ENCODE results near the gene SPSB2. TPM values are rescaled to one million over a fixed set of nuclear protein-coding genes. Genes with fewer than 3 reads are reported as not detected.
"Not testable (repeated sequence)": the region's sequence is repeated elsewhere in the genome, so short reads cannot be mapped to it uniquely, and the experiment has no call there.

The SPSB2 gene
- total RNA-seq, 2 donors from 2014 or later, result 1.4 to 11.7 TPM

DNA sequence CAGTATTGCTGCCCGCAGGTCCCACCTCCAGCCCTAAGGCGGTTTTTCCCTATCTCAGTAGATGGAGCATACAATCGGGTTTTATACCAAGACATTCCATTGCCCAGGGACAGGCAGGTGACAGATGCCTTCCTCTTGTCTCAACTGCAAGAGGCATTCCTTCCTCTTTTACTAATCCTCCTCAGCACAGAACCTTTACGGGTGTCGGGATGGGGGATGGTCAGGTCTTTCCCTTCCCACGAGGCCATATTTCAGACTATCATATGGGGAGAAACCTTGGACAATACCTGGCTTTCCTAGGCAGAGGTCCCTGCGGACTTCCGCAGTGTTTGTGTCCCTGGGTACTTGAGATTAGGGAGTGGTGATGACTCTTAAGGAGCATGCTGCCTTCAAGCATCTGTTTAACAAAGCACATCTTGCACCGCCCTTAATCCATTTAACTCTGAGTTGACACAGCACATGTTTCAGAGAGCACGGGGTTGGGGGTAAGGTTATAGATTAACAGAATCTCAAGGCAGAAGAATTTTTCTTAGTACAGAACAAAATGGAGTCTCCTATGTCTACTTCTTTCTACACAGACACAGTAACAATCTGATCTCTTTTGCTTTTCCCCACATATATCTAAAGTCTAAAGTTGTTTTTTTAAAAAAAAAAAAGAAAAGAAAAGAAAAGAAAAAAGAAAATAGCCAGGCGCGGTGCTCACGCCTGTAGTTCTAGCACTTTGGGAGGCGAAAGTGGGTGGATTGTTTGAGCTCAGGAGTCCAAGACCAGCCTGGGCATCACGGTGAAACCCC lies 13.3 kb upstream of the SPSB2 start:
- DNase-seq (ENCODE audit: low spot score in 2 of 2); ATAC-seq; H3K36me3 Mint-ChIP-seq; H3K27ac Mint-ChIP-seq; H3K9me3 Mint-ChIP-seq: not testable (repeated sequence)

DNA sequence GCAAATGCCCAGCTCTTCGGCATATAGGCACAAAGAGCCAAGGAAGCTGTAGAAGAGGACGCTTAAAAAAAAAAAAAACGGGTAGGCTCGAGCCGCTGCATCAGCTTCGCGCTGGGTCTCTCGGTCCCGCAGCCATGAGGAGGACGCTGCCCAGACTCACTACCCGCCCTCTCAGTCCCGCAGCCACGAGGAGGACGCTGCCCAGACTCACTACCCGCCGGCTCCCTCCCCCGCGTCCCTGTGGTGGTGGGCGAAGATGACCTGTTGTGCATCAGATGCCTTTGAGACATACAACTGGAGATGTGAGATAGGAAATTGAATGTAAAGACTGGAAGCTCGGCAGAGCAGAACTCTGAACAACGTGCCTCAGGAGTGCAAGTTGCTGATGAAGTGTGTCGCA lies 11.4 kb upstream of the SPSB2 start:
- Mint-ChIP-seq H3K36me3 (peaks cover 0 to 8% of the 10 kb centered on the region in 2 donors), H3K9me3 (no peaks in the 10 kb centered on the region), H3K27ac (peak overlapping the region in 1 of 2 donors; percentile 48)
- DNase-seq (ENCODE audit: low spot score in 2 of 2) (no peak), ATAC-seq (no peak)

DNA sequence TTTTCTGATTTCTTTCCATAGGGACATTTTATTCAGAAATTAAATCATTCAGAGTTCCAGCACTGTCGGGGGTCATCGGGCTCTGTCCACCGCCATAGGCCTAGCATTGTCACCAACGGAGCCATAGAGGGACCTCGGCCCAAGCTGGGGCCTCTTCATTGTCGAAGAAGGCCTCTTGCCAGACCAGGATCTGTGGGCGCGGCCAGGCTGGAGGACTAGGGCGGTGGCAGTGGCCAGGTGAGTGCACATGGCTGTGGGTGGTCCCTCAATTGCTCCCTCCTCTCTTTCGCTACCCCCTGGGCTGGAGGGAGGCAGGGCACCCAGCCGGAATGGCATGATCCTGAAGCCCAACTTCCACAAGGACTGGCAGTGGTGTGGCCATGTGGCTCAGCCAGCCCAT lies 10.6 kb upstream of the SPSB2 start:
- ATAC-seq (no peak), DNase-seq (ENCODE audit: low spot score in 2 of 2) (no peak)
- Mint-ChIP-seq H3K9me3 (no peaks in the 10 kb centered on the region), H3K36me3 (peaks cover 0 to 8% of the 10 kb centered on the region in 2 donors), H3K27ac (no peak overlapping the region)

DNA sequence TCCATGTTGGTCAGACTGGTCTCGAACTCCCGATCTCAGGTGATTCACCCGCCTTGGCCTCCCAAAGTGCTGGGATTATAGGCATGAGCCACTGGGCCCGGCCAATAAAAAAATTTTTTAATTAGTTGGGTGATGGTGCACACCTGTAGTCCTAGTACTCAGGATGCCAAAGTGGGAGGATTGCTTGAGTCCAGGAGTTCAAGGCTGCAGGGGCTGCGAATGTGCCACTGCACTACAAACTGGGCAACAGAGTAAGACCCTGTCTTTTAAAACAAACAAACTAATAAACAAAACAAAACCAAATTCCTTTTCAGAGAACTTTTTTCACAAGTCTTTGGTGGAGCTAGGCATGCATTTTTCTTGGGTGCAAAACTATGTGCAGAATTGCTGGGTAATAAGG lies 10.1 kb upstream of the SPSB2 start:
- Mint-ChIP-seq H3K36me3 (peaks cover 0 to 8% of the 10 kb centered on the region in 2 donors), H3K27ac (no peak overlapping the region), H3K9me3 (no peaks in the 10 kb centered on the region)
- DNase-seq (ENCODE audit: low spot score in 2 of 2) (no peak), ATAC-seq (no peak)

DNA sequence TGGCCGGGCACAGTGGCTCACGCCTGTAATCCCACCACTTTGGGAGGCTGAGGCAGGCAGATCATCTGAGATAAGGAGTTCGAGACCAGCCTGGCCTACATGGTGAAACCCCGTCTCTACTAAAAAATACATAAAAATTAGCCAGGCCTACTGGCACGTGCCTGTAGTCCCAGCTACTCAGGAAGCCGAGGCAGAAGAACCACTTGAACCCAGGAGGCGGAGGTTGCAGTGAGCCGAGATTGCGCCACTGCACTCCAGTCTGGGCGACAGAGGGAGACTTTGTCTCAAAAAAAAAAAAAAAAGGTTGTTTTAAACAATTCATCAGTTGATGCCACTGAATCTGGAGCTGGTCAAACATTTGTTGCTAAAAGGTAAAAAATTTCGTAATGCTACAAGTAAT lies 6.7 kb upstream of the SPSB2 start:
- not testable (repeated sequence) for ATAC-seq; H3K9me3 Mint-ChIP-seq; DNase-seq (ENCODE audit: low spot score in 2 of 2); H3K27ac Mint-ChIP-seq
- H3K36me3 Mint-ChIP-seq, result peaks cover 12 to 23% of the 10 kb centered on the region in 2 donors

DNA sequence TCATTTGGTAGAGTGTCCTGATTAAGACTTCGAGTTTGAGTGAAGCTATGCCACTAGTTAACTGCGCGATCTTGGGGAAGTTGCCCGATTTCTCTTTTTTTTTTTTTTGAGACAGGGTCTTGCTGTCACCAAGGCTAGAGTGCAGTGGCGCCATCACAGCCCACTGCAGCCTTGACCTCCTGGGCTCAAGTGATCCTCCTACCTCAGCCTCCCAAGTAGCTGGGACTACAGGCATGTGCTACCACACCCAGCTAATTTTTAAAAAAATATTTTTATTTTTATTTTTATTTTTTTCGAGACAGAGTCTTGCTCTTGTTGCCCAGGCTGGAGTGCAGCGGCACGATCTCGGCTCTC lies 889 bp upstream of the SPSB2 start:
- H3K27ac Mint-ChIP-seq, result peak overlapping the region; percentile 91 to 95
- H3K9me3 Mint-ChIP-seq; DNase-seq (ENCODE audit: low spot score in 2 of 2); ATAC-seq: not testable (repeated sequence)
- peaks cover 36 to 53% of the 10 kb centered on the region in 2 donors for H3K36me3 Mint-ChIP-seq

DNA sequence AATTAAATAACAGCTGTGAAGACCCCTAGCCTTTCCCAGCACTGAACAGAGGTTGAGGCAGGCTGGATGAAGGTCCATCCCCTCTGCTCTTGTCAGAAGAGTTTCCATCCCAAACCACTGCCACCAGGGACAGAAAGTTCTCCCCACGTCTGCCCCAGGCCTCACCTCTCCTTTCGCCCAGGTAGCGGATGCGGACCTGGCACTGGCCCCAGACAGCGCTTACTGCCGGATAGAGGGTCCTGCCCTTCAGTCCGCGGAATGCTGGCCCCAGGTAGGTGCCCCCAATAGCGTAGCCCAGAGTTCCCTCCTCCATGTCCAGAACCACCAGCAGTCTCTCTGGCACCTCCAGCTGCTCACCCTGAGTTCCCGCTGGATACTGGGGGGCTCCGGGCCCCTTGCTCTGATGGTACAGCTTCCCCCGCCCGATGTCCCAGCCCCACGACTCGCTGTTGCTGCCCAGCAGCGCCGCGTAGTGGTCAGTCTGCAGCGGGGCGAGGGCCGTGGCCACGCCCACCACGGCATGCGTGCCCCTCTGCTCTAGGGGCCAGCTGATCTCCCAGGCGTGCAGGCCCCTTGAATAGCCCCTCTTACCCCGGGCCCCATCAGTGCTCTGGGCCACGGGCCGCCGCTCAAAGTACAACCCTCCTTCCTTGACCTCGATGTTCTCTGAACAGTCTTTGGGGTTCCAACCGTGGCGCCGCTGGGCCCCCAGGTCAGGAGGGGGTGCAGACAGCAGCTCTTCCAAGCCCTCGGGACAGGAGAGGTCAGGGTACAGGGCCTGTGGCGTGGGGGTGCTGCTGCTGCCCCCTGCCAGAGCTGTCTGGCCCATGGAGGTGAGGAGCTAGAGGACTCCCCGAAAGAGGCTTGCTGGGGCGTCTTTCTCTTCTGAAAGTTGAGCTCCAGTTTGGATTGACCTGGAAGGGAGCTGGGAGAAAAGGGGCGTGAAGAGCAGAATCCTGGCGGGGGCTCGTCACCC lies 742 bp downstream of the SPSB2 start:
- Mint-ChIP-seq H3K9me3 (no peaks in the 10 kb centered on the region), H3K36me3 (peaks cover 45 to 65% of the 10 kb centered on the region in 2 donors), H3K27ac (peak overlapping the region; percentile 91 to 95)
- peak; percentile 87 to 94 for DNase-seq (ENCODE audit: low spot score in 2 of 2)
- peak; percentile 39 to 42 for ATAC-seq

DNA sequence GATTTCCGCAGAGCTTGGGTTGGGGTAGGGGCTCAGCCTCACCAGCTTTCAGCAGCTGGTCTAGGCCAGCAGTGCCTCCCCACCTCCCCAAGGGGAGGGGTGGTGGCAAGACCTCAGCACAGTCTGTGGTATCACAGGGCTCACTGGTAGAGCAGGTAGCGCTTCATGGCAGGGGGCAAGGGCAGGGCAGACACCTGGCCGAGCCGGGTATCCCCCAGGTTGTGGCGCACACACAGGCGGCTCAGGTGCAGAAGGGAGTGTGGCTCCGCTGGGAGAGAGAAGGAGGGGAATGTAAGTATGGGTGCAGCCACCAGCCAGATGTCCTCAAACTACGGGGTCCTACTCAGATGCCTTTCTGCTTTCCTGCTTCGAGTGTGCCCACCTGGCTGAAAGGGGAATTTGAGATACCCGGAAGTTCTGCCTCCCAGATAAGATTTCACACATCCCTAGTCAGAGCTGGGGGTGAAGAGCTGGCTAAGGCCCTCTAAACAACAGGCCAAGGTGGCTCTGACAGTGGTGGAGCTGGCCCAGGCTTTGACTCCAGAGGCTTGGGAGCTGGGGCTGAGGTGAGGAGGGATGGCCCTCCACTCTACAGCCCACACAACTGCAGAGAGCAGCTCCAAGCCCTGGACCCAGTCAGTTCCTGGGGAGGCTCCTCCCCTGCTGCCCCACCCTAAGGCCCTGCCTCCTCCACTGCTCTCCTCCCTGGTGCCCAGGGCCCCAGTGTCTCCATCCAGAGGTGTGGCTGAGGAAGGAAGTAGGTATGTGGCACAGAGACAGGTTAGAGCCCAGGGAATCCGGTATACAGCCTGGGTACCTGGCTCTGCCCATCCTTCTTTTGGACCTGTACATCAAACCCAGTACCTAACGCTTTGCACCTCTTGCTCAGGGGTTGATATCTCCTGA lies 1.8 kb downstream of the SPSB2 start:
- Mint-ChIP-seq H3K27ac (peak overlapping the region; percentile 91 to 95), H3K9me3 (no peaks in the 10 kb centered on the region), H3K36me3 (peaks cover 40 to 59% of the 10 kb centered on the region in 2 donors)
- DNase-seq (ENCODE audit: low spot score in 2 of 2), result peak in 1 of 2 donors; percentile 55
- ATAC-seq, result peak in 1 of 2 donors; percentile 25

DNA sequence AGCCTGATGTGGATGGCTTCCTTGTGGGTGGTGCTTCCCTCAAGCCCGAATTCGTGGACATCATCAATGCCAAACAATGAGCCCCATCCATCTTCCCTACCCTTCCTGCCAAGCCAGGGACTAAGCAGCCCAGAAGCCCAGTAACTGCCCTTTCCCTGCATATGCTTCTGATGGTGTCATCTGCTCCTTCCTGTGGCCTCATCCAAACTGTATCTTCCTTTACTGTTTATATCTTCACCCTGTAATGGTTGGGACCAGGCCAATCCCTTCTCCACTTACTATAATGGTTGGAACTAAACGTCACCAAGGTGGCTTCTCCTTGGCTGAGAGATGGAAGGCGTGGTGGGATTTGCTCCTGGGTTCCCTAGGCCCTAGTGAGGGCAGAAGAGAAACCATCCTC lies 2.8 kb downstream of the SPSB2 start:
- H3K36me3 Mint-ChIP-seq, result peaks cover 37 to 53% of the 10 kb centered on the region in 2 donors
- H3K9me3 Mint-ChIP-seq; ATAC-seq; DNase-seq (ENCODE audit: low spot score in 2 of 2): not testable (repeated sequence)
- H3K27ac Mint-ChIP-seq, result peak overlapping the region; percentile 91 to 96

DNA sequence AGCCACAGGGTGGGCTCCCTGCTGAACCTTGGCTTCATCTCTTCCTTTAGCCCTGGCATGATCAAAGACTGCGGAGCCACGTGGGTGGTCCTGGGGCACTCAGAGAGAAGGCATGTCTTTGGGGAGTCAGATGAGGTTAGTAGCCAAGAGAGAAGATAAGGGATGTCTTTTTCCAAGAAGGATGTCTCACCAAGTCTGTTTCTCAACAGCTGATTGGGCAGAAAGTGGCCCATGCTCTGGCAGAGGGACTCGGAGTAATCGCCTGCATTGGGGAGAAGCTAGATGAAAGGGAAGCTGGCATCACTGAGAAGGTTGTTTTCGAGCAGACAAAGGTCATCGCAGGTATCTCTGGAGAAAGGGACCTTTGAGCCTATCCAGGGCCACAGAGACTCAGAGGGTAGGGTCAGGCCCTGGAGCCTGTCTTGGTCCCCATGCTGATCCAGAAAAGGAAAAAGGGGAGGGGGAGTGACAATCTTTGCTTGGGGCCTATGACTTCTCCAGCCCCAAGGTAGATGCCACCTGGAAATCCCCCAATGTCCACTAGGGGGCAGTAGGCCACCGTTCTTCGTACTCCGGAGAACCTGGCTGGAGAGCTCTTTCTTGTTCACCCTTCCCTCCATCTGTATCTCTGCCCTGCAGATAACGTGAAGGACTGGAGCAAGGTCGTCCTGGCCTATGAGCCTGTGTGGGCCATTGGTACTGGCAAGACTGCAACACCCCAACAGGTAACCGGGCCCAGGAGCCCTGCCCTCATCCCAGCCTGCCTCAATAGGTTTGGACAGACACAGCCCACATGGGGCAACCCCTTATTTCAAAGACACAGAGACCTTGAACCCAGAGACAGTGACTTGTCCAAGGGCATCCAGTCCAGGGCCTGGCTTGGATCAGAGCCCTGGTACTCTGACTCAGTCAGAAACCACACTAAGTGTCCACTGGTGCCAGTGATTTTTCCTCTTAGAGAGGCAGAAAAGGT lies 3.8 kb downstream of the SPSB2 start:
- Mint-ChIP-seq H3K36me3 (peaks cover 44 to 53% of the 10 kb centered on the region in 2 donors), H3K27ac (peak overlapping the region; percentile 91 to 96), H3K9me3 (no peaks in the 10 kb centered on the region)
- DNase-seq (ENCODE audit: low spot score in 2 of 2), result peak; percentile 80 to 86
- ATAC-seq, result peak in 1 of 2 donors; percentile 3

DNA sequence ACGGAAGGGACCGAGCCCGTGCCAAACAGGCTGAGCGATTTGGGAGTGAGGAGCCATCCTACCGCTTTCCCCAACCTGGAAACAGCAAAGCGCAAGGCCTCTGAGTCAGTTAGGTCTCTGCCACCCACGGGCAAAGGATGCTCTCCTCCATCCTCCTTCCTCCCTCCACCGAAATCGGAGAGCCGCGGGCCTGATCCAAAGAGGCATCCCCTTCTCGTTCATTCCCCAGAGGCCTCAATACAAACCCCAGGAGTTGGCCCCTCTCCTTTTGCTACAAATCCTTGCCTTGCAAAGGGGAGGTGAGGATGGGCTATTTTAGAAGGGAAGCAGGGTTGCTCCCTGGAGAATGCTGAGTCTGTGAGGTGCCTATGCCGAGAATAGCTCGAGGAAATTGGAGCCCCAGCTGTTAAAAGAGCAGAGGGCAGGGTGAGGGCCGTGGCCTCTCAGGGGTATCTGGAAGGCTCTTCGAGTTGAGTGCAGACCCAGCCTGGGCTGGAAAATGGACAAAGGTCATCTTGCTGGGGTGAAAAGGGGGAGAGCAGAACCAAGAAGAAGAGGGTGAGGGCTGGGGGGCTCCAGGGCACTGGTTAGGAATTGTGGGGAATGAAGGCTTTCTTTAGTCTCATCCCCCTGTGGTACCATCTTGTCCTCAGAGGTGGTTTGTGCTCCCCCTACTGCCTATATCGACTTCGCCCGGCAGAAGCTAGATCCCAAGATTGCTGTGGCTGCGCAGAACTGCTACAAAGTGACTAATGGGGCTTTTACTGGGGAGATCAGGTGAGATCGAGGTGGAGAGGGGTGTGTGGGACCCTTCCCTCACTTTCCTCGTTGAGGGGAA lies 4.7 kb downstream of the SPSB2 start:
- Mint-ChIP-seq H3K36me3 (peaks cover 47 to 53% of the 10 kb centered on the region in 2 donors), H3K9me3 (no peaks in the 10 kb centered on the region), H3K27ac (peak overlapping the region; percentile 91 to 96)
- DNase-seq (ENCODE audit: low spot score in 2 of 2) (no peak), ATAC-seq (peak in 1 of 2 donors; percentile 1)

DNA sequence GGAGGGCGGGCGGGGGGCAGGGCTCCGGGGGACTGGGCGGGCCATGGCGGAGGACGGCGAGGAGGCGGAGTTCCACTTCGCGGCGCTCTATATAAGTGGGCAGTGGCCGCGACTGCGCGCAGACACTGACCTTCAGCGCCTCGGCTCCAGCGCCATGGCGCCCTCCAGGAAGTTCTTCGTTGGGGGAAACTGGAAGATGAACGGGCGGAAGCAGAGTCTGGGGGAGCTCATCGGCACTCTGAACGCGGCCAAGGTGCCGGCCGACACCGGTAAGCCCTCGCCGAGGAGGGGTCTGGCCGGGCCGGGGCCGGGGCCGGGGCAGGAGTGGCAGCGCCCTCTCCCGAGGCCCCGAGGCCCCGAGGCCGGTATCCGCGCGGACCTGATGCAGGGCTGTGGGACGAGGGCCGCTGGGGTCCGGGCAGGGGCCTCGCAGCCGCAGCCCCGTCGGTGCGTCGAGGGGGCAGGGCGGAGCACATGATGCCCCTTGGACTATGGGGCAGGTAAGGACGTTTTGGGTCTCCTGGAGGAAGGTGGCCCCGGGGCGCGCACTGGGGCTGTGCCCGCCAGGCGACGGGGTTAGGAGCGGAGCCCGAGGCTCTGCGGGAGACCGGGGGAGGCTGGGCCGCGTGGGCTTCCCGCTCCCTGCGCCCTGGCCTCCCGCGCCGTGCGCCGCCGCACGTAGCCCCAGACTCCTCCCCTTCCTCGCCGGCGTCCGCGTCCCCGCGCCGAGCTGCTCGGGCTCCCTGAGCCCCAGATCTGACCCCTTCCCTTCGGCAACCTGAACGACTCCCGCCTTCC lies 5.5 kb downstream of the SPSB2 start, which contains the start of gene TPI1:
Gene TPI1, plus strand, starts transcription at position 119 of the 798 bp plus-strand sequence. Its CDS starts 36 bp downstream, at position 155.
- H3K36me3 Mint-ChIP-seq, result peaks cover 50 to 53% of the 10 kb centered on the region in 2 donors

DNA sequence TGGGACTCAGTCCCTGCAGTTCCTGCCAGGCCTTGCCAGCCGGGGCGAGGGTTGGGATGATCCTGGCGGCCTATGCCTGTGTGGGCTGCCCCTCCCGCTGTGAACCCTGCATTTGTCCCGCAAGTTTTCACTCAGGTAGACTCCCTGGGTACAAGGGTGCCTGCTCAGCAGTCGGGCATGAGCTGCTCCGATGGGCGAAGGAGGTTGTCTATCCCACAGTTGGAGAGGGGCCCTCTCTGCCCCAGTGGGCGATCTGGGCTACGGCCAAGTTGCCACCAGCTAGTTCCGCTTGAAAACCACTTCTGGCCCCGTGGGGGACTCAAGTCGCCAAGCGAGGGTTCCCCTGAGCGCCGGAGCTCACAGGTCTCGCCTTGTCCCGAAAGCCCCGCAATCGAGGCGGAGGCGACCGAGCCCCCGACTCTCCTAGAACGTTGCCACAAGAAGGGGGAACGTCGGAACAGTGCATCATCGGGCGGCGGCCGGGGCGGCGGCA lies 6.1 kb downstream of the SPSB2 start:
- peak overlapping the region; percentile 91 to 99 for H3K27ac Mint-ChIP-seq
- ATAC-seq (peak; percentile 0 to 5), DNase-seq (ENCODE audit: low spot score in 2 of 2) (peak in 1 of 2 donors; percentile 85)
- H3K9me3 Mint-ChIP-seq, result no peaks in the 10 kb centered on the region
- peaks cover 44 to 47% of the 10 kb centered on the region in 2 donors for H3K36me3 Mint-ChIP-seq

More for the DNA sequence above, 5.5 kb downstream of the SPSB2 start, which contains the start of gene TPI1:
- ATAC-seq (peak; percentile 67 to 79), DNase-seq (ENCODE audit: low spot score in 2 of 2) (peak in 1 of 2 donors; percentile 82)
- Mint-ChIP-seq H3K9me3 (no peaks in the 10 kb centered on the region), H3K27ac (peak within 1 kb of the TSS; percentile 91 to 99)
